Measurements from ENCODE around the gene AKAP7. TPM values are rescaled to one million over a fixed set of nuclear protein-coding genes. Genes with fewer than 3 reads are reported as not detected.
A peak's percentile ranks its signal among the peaks of the same experiment; 100 is the strongest.
"Not testable (repeated sequence)": the region's sequence is repeated elsewhere in the genome, so short reads cannot be mapped to it uniquely, and the experiment has no call there.

The AKAP7 gene
- total RNA-seq, 1 donor from 2014 or later: 3.2 TPM

- H3K4me1 Mint-ChIP-seq: no peaks in the 10 kb centered on the region
- peaks cover 10% of the 10 kb centered on the region for H3K9me3 Mint-ChIP-seq
- no peaks in the 10 kb centered on the region for H3K27me3 Mint-ChIP-seq
- intact Hi-C loops (cut with micrococcal nuclease): no loop called here
- no peak overlapping the region for H3K4me3 Mint-ChIP-seq
- H3K36me3 Mint-ChIP-seq (ENCODE audit: low read depth): peaks cover 21% of the 10 kb centered on the region
- DNase-seq: no peak
- peak overlapping the region; percentile 41 for H3K27ac Mint-ChIP-seq
Measured at GRCh38 chr6:131258816-131259476, 123.7 kb downstream of the AKAP7 start.

GRCh38 chr6:131260960-131261359, 125.7 kb downstream of the AKAP7 start:
- H3K4me1 Mint-ChIP-seq; H3K27me3 Mint-ChIP-seq; DNase-seq; H3K27ac Mint-ChIP-seq; H3K4me3 Mint-ChIP-seq; intact Hi-C loops (cut with micrococcal nuclease): not testable (repeated sequence)
- H3K9me3 Mint-ChIP-seq: peaks cover 10% of the 10 kb centered on the region
- H3K36me3 Mint-ChIP-seq (ENCODE audit: low read depth): peaks cover 25% of the 10 kb centered on the region

GRCh38 chr6:131262060-131262459, 126.8 kb downstream of the AKAP7 start:
- no peaks in the 10 kb centered on the region for H3K27me3 Mint-ChIP-seq
- peaks cover 25% of the 10 kb centered on the region for H3K36me3 Mint-ChIP-seq (ENCODE audit: low read depth)
- no peak overlapping the region for H3K27ac Mint-ChIP-seq
- peaks cover 10% of the 10 kb centered on the region for H3K9me3 Mint-ChIP-seq
- no peak overlapping the region for H3K4me3 Mint-ChIP-seq
- DNase-seq: no peak
- intact Hi-C loops (cut with micrococcal nuclease): no loop called here
- no peaks in the 10 kb centered on the region for H3K4me1 Mint-ChIP-seq

- Mint-ChIP-seq H3K27me3 (no peaks in the 10 kb centered on the region), H3K4me1 (peaks cover 3% of the 10 kb centered on the region), H3K27ac (no peak overlapping the region), H3K9me3 (peaks cover 10% of the 10 kb centered on the region), H3K36me3 (ENCODE audit: low read depth) (peaks cover 20% of the 10 kb centered on the region), H3K4me3 (no peak overlapping the region)
- intact Hi-C loops (cut with micrococcal nuclease): no loop called here
- no peak for DNase-seq
Measured at GRCh38 chr6:131265939-131266338, 130.7 kb downstream of the AKAP7 start.

GRCh38 chr6:131268303-131268702, 133.0 kb downstream of the AKAP7 start:
- H3K36me3 Mint-ChIP-seq (ENCODE audit: low read depth): peaks cover 30% of the 10 kb centered on the region
- no peak overlapping the region for H3K27ac Mint-ChIP-seq
- H3K4me3 Mint-ChIP-seq: no peak overlapping the region
- peaks cover 15% of the 10 kb centered on the region for H3K9me3 Mint-ChIP-seq
- no peak for DNase-seq
- intact Hi-C loops (cut with micrococcal nuclease): no loop called here
- H3K4me1 Mint-ChIP-seq: peaks cover 3% of the 10 kb centered on the region
- no peaks in the 10 kb centered on the region for H3K27me3 Mint-ChIP-seq

- DNase-seq: no peak
- H3K9me3 Mint-ChIP-seq: peaks cover 24% of the 10 kb centered on the region
- intact Hi-C loops (cut with micrococcal nuclease): no loop called here
- H3K4me1 Mint-ChIP-seq: peaks cover 3% of the 10 kb centered on the region
- H3K27ac Mint-ChIP-seq: no peak overlapping the region
- H3K4me3 Mint-ChIP-seq: no peak overlapping the region
- H3K36me3 Mint-ChIP-seq (ENCODE audit: low read depth): peaks cover 29% of the 10 kb centered on the region
- H3K27me3 Mint-ChIP-seq: no peaks in the 10 kb centered on the region
Measured at GRCh38 chr6:131269565-131270391, 134.5 kb downstream of the AKAP7 start.

GRCh38 chr6:131270534-131270933, 135.3 kb downstream of the AKAP7 start:
- Mint-ChIP-seq H3K4me1 (peaks cover 3% of the 10 kb centered on the region), H3K4me3 (no peak overlapping the region), H3K9me3 (peaks cover 25% of the 10 kb centered on the region), H3K36me3 (ENCODE audit: low read depth) (peaks cover 30% of the 10 kb centered on the region), H3K27me3 (no peaks in the 10 kb centered on the region), H3K27ac (no peak overlapping the region)
- no peak for DNase-seq
- intact Hi-C loops (cut with micrococcal nuclease): no loop called here

GRCh38 chr6:131275273-131275672, 140.0 kb downstream of the AKAP7 start:
- H3K36me3 Mint-ChIP-seq (ENCODE audit: low read depth): peaks cover 41% of the 10 kb centered on the region
- H3K4me1 Mint-ChIP-seq: peaks cover under 1% of the 10 kb centered on the region
- H3K27ac Mint-ChIP-seq: no peak overlapping the region
- intact Hi-C loops (cut with micrococcal nuclease): no loop called here
- peaks cover 41% of the 10 kb centered on the region for H3K9me3 Mint-ChIP-seq
- no peak overlapping the region for H3K4me3 Mint-ChIP-seq
- H3K27me3 Mint-ChIP-seq: no peaks in the 10 kb centered on the region
- DNase-seq: no peak

- intact Hi-C loops (cut with micrococcal nuclease): no loop called here
- no peak overlapping the region for H3K4me3 Mint-ChIP-seq
- H3K27ac Mint-ChIP-seq: no peak overlapping the region
- H3K4me1 Mint-ChIP-seq: peaks cover 14% of the 10 kb centered on the region
- no peak for DNase-seq
- H3K36me3 Mint-ChIP-seq (ENCODE audit: low read depth): peaks cover 32% of the 10 kb centered on the region
- H3K9me3 Mint-ChIP-seq: peaks cover 35% of the 10 kb centered on the region
- no peaks in the 10 kb centered on the region for H3K27me3 Mint-ChIP-seq
Measured at GRCh38 chr6:131277591-131277990, 142.3 kb downstream of the AKAP7 start.

GRCh38 chr6:131281471-131282270, 146.4 kb downstream of the AKAP7 start:
- H3K27me3 Mint-ChIP-seq: no peaks in the 10 kb centered on the region
- H3K9me3 Mint-ChIP-seq: peaks cover 19% of the 10 kb centered on the region
- peaks cover 18% of the 10 kb centered on the region for H3K4me1 Mint-ChIP-seq
- DNase-seq: peak; percentile 89
- H3K4me3 Mint-ChIP-seq: peak overlapping the region; percentile 75
- H3K36me3 Mint-ChIP-seq (ENCODE audit: low read depth): peaks cover 25% of the 10 kb centered on the region
- H3K27ac Mint-ChIP-seq: peak overlapping the region; percentile 88
- intact Hi-C loops (cut with micrococcal nuclease): loop anchor here (1.0 kb wide), 1 partner anchor 82 kb away; no protein-coding TSS in a partner anchor

- intact Hi-C loops (cut with micrococcal nuclease): no loop called here
- peaks cover 24% of the 10 kb centered on the region for H3K36me3 Mint-ChIP-seq (ENCODE audit: low read depth)
- H3K27ac Mint-ChIP-seq: no peak overlapping the region
- H3K9me3 Mint-ChIP-seq: peaks cover 19% of the 10 kb centered on the region
- H3K4me3 Mint-ChIP-seq: no peak overlapping the region
- no peak for DNase-seq
- H3K27me3 Mint-ChIP-seq: no peaks in the 10 kb centered on the region
- peaks cover 18% of the 10 kb centered on the region for H3K4me1 Mint-ChIP-seq
Measured at GRCh38 chr6:131282365-131282764, 147.1 kb downstream of the AKAP7 start.

GRCh38 chr6:131283466-131284175, 148.4 kb downstream of the AKAP7 start:
- no peak for DNase-seq
- Mint-ChIP-seq H3K4me3 (no peak overlapping the region), H3K27me3 (no peaks in the 10 kb centered on the region), H3K27ac (no peak overlapping the region), H3K4me1 (peaks cover 18% of the 10 kb centered on the region), H3K36me3 (ENCODE audit: low read depth) (peaks cover 16% of the 10 kb centered on the region), H3K9me3 (peaks cover 11% of the 10 kb centered on the region)
- intact Hi-C loops (cut with micrococcal nuclease): no loop called here

- Mint-ChIP-seq H3K4me1 (peaks cover 15% of the 10 kb centered on the region), H3K27ac (no peak overlapping the region), H3K27me3 (no peaks in the 10 kb centered on the region), H3K4me3 (no peak overlapping the region), H3K9me3 (peaks cover under 1% of the 10 kb centered on the region), H3K36me3 (ENCODE audit: low read depth) (peaks cover 6% of the 10 kb centered on the region)
- intact Hi-C loops (cut with micrococcal nuclease): no loop called here
- DNase-seq: no peak
Measured at GRCh38 chr6:131285548-131285947, 150.3 kb downstream of the AKAP7 start.

All from activated CD4-positive, alpha-beta T cell treated with anti-CD3 and anti-CD28 coated beads, Interleukin-2, amount 10 ng/mL, durations not matched to agents 24 days and 14 days (primary cell).